ENCODE measurements around the gene USP47.
A peak's percentile ranks its signal among the peaks of the same experiment; 100 is the strongest.

USP47 gene

GRCh38 chr11:11864332-11864731 is 22.6 kb downstream of the USP47 start:
- no peak overlapping the region for H3K4me3 ChIP-seq (replicated peaks; ENCODE audit: low read depth, low read length)
- TF ChIP-seq, protein P1, sequence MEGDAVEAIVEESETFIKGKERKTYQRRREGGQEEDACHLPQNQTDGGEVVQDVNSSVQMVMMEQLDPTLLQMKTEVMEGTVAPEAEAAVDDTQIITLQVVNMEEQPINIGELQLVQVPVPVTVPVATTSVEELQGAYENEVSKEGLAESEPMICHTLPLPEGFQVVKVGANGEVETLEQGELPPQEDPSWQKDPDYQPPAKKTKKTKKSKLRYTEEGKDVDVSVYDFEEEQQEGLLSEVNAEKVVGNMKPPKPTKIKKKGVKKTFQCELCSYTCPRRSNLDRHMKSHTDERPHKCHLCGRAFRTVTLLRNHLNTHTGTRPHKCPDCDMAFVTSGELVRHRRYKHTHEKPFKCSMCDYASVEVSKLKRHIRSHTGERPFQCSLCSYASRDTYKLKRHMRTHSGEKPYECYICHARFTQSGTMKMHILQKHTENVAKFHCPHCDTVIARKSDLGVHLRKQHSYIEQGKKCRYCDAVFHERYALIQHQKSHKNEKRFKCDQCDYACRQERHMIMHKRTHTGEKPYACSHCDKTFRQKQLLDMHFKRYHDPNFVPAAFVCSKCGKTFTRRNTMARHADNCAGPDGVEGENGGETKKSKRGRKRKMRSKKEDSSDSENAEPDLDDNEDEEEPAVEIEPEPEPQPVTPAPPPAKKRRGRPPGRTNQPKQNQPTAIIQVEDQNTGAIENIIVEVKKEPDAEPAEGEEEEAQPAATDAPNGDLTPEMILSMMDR (IDR thresholded peaks at IDR 0.05; ENCODE audit: low read depth, low read length, missing control alignments) = no peak
- no peak for DNase-seq (ENCODE audit: extremely low read depth, low read depth)

DNA sequence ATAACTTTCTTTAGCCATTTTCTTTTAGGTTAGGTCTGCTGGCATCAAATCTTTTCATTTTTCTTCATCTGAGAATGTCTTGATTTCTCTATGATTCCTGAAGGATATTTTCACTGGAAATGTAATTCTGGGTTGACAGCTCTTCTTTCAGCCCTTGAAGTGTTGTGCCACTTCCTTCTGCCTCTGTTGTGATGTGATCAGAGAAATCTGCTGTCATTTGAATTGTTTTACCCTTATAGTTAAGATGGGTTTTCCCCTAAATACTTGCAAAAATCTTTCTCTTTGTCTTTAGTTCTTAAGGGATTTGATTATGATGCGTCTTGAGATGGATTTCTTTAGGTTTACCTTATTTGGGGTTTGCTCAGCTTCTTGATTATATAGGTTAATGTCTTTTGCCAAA is 23.0 kb downstream of the USP47 start:
- DNase-seq (ENCODE audit: extremely low read depth, low read depth) = no peak
- no peak overlapping the region for H3K4me3 ChIP-seq (replicated peaks; ENCODE audit: low read depth, low read length)
- TF ChIP-seq, protein P1 (IDR thresholded peaks at IDR 0.05; ENCODE audit: low read depth, low read length, missing control alignments) = no peak

- TF ChIP-seq, protein P1 (IDR thresholded peaks at IDR 0.05; ENCODE audit: low read depth, low read length, missing control alignments) = no peak
- no peak for DNase-seq (ENCODE audit: extremely low read depth, low read depth)
- no peak overlapping the region for H3K4me3 ChIP-seq (replicated peaks; ENCODE audit: low read depth, low read length)
Observed at GRCh38 chr11:11865449-11865848, 23.7 kb downstream of the USP47 start.

DNA sequence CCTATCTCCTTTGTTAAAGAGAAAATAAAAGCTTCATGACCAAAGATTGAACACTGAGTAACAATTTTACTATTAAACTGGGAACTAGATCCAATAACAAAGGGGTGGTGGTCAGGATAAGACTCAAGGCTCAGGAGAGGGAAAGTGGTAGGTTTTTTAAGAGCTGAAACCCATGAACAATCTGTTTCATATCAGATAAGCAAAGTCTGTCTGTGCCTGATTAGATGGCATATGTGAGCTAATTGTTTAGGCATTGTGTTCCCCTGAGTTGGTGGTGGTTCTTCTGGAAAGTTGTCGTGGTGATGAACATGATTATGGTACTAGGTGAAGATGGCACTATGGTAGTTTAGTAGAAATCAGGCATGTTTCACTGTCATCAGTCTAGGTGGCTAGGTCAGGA is 24.4 kb downstream of the USP47 start:
- no peak for DNase-seq (ENCODE audit: extremely low read depth, low read depth)
- TF ChIP-seq, protein P1 (IDR thresholded peaks at IDR 0.05; ENCODE audit: low read depth, low read length, missing control alignments) = no peak

GRCh38 chr11:11867720-11868119 is 25.9 kb downstream of the USP47 start:
- DNase-seq (ENCODE audit: extremely low read depth, low read depth) = no peak
- TF ChIP-seq, protein P1 (IDR thresholded peaks at IDR 0.05; ENCODE audit: low read depth, low read length, missing control alignments) = no peak
- H3K4me3 ChIP-seq (replicated peaks; ENCODE audit: low read depth, low read length) = no peak overlapping the region

More for the DNA sequence above, 24.4 kb downstream of the USP47 start:
- no peak overlapping the region for H3K4me3 ChIP-seq (replicated peaks; ENCODE audit: low read depth, low read length)

GRCh38 chr11:11871991-11872401 is 30.2 kb downstream of the USP47 start:
- TF ChIP-seq, protein P1 (IDR thresholded peaks at IDR 0.05; ENCODE audit: low read depth, low read length, missing control alignments) = no peak
- no peak for DNase-seq (ENCODE audit: extremely low read depth, low read depth)
- H3K4me3 ChIP-seq (replicated peaks; ENCODE audit: low read depth, low read length) = no peak overlapping the region

GRCh38 chr11:11876458-11876857 is 34.7 kb downstream of the USP47 start:
- TF ChIP-seq, protein P1 (IDR thresholded peaks at IDR 0.05; ENCODE audit: low read depth, low read length, missing control alignments) = peak; percentile 38
- DNase-seq (ENCODE audit: extremely low read depth, low read depth) = no peak
- H3K4me3 ChIP-seq (replicated peaks; ENCODE audit: low read depth, low read length) = no peak overlapping the region

Measured in HFF-Myc (cell line).